ENCODE measurements around the gene SELENOO.

GRCh38 chr22:50226063-50226874 lies 25.5 kb downstream of the SELENOO start:
- no peak for TF ChIP-seq CTCF (IDR thresholded peaks at IDR 0.05; ENCODE audit: poor library complexity)
- TF ChIP-seq EZH2 (IDR thresholded peaks at IDR 0.05; ENCODE audit: borderline replicate concordance) = no peak
- no peak for TF ChIP-seq EZH2phosphoT487 (IDR thresholded peaks at IDR 0.05; ENCODE audit: low read depth, severe bottlenecking, unreplicated experiment)

All from hepatocyte (in vitro differentiated cells).